H9 (cell line): ENCODE measurements around the gene TPPP. TPM values are rescaled to one million over a fixed set of nuclear protein-coding genes. Genes with fewer than 3 reads are reported as not detected.
A peak's percentile ranks its signal among the peaks of the same experiment; 100 is the strongest.

ENCODE experiments used
- DNase-seq: peaks from one replicate; pipeline ENCODE4 v3.0.0-alpha.2; 2017
- H2AFZ ChIP-seq: one replicate; pipeline ENCODE4 v1.6.1; 2013; ENCODE audit warnings: mild to moderate bottlenecking, low read length, control low read depth, moderate library complexity
- H2AK5ac ChIP-seq: 2 replicates; pipeline ENCODE4 v1.6.1; 2013; ENCODE audit warnings: low read length, control low read depth, mixed read lengths; ENCODE audit not compliant: insufficient read length
- H2BK120ac ChIP-seq: one replicate; pipeline ENCODE4 v1.6.1; 2013; ENCODE audit warnings: low read depth, mild to moderate bottlenecking, low read length, control low read depth, inconsistent platforms; ENCODE audit not compliant: poor library complexity, severe bottlenecking
- H2BK12ac ChIP-seq: 2 replicates; pipeline ENCODE4 v1.6.1; 2013; ENCODE audit warnings: low read length, control low read depth, mixed read lengths, low read depth; ENCODE audit not compliant: insufficient read length
- H2BK15ac ChIP-seq: 2 replicates; pipeline ENCODE4 v1.6.1; 2013; ENCODE audit warnings: low read depth, low read length, control low read depth
- H2BK20ac ChIP-seq: one replicate; pipeline ENCODE4 v1.6.1; 2013; ENCODE audit warnings: low read depth, mild to moderate bottlenecking, low read length, control low read depth, inconsistent platforms; ENCODE audit not compliant: poor library complexity, severe bottlenecking
- H2BK5ac ChIP-seq: 2 replicates; pipeline ENCODE4 v1.6.1; 2013; ENCODE audit warnings: low read length, control low read depth, mixed read lengths; ENCODE audit not compliant: insufficient read length
- H3K14ac ChIP-seq: 2 replicates; pipeline ENCODE4 v1.6.1; 2013; ENCODE audit warnings: low read length, control low read depth; ENCODE audit not compliant: insufficient read depth
- H3K18ac ChIP-seq: 2 replicates; pipeline ENCODE4 v1.6.1; 2013; ENCODE audit warnings: low read depth, mild to moderate bottlenecking, mixed read lengths, low read length, control low read depth; ENCODE audit not compliant: insufficient read length
- H3K23ac ChIP-seq: 2 replicates; pipeline ENCODE4 v1.6.1; 2013; ENCODE audit warnings: low read length, control low read depth, mixed read lengths, low read depth; ENCODE audit not compliant: insufficient read length
- H3K23me2 ChIP-seq: 2 replicates; pipeline ENCODE4 v1.6.1; 2013; ENCODE audit warnings: low read depth, mild to moderate bottlenecking, mixed read lengths, low read length, control low read depth; ENCODE audit not compliant: insufficient read length, poor library complexity, severe bottlenecking
- H3K27ac ChIP-seq: 2 replicates; pipeline ENCODE4 v1.5.1; 2013; ENCODE audit warnings: low read length, control low read depth, mixed read lengths, low read depth; ENCODE audit not compliant: insufficient read length
- H3K27me3 ChIP-seq: 2 replicates; pipeline ENCODE4 v1.6.1; 2013; ENCODE audit warnings: low read length, control low read depth, inconsistent platforms; ENCODE audit not compliant: insufficient read depth
- H3K4ac ChIP-seq: 2 replicates; pipeline ENCODE4 v1.6.1; 2013; ENCODE audit warnings: low read depth, mild to moderate bottlenecking, control low read depth, inconsistent platforms, low read length, moderate library complexity
- H3K4me1 ChIP-seq: 2 replicates; pipeline ENCODE4 v1.6.1; 2013; ENCODE audit warnings: low read length, control low read depth, inconsistent platforms; ENCODE audit not compliant: insufficient read depth
- H3K4me2 ChIP-seq: 2 replicates; pipeline ENCODE4 v1.6.1; 2013; ENCODE audit warnings: low read length, control low read depth, mixed read lengths; ENCODE audit not compliant: insufficient read length, insufficient read depth
- H3K56ac ChIP-seq: 2 replicates; pipeline ENCODE4 v1.6.1; 2013; ENCODE audit warnings: low read depth, mild to moderate bottlenecking, mixed read lengths, low read length, control low read depth; ENCODE audit not compliant: insufficient read length
- H3K79me1 ChIP-seq: 2 replicates; pipeline ENCODE4 v1.6.1; 2013; ENCODE audit warnings: low read depth, mild to moderate bottlenecking, moderate library complexity, low read length, control low read depth, inconsistent platforms; ENCODE audit not compliant: insufficient read depth, poor library complexity, severe bottlenecking
- H3K79me2 ChIP-seq: 2 replicates; pipeline ENCODE4 v1.6.1; 2013; ENCODE audit warnings: low read length, control low read depth, inconsistent platforms; ENCODE audit not compliant: insufficient read depth
- H3K9ac ChIP-seq: 2 replicates; pipeline ENCODE4 v1.6.1; 2013; ENCODE audit warnings: low read length, control low read depth, mixed read lengths; ENCODE audit not compliant: insufficient read length; ENCODE audit errors: extremely low read depth
- H3K9me3 ChIP-seq: one replicate; pipeline ENCODE4 v1.6.1; 2013; ENCODE audit warnings: low read depth, low read length, inconsistent platforms; ENCODE audit not compliant: control insufficient read depth
- H3T11ph ChIP-seq: one replicate; pipeline ENCODE4 v1.6.1; 2013; ENCODE audit warnings: mild to moderate bottlenecking, low read length, control low read depth, inconsistent platforms
- H4K20me1 ChIP-seq: one replicate; pipeline ENCODE4 v1.6.1; 2013; ENCODE audit not compliant: control insufficient read depth, insufficient read length, insufficient read depth
- H4K5ac ChIP-seq: 2 replicates; pipeline ENCODE4 v1.6.1; 2013; ENCODE audit warnings: low read depth, mild to moderate bottlenecking, mixed read lengths, low read length, control low read depth; ENCODE audit not compliant: insufficient read length
- H4K8ac ChIP-seq: replicated peaks from 2 replicates; pipeline ENCODE4 v1.6.1; 2013; ENCODE audit warnings: low read length, control low read depth, mixed read lengths, low read depth; ENCODE audit not compliant: insufficient read length
- H4K91ac ChIP-seq: 2 replicates; pipeline ENCODE4 v1.6.1; 2013; ENCODE audit warnings: low read depth, mild to moderate bottlenecking, moderate library complexity, mixed read lengths, low read length, control low read depth; ENCODE audit not compliant: insufficient read length
- H3K27ac Mint-ChIP-seq, 3 experiments: 2 replicates in 2 of 3; 3 replicates in 1 of 3; pipeline ENCODE4 v1.8.0; 2020 to 2021; ENCODE audit warnings: mixed read lengths in 3 of 3, mild to moderate bottlenecking in 1 of 3, moderate library complexity in 1 of 3
- H3K27me3 Mint-ChIP-seq: 2 replicates; pipeline ENCODE4 v1.8.0; 2021; ENCODE audit warnings: low read depth, mild to moderate bottlenecking, moderate library complexity, mixed read lengths
- H3K36me3 Mint-ChIP-seq, 3 experiments: 2 replicates in 2 of 3; 3 replicates in 1 of 3; pipeline ENCODE4 v1.8.0; 2020 to 2021; ENCODE audit warnings: low read depth in 3 of 3, mixed read lengths in 3 of 3; ENCODE audit not compliant: insufficient read depth in 1 of 3
- H3K4me1 Mint-ChIP-seq, 2 experiments: 2 replicates each; pipeline ENCODE4 v1.8.0; 2020; ENCODE audit warnings: mixed read lengths in 2 of 2
- H3K4me3 Mint-ChIP-seq, 2 experiments: 2 replicates in 1 of 2; 3 replicates in 1 of 2; pipeline ENCODE4 v1.8.0; 2020 to 2021; ENCODE audit warnings: mild to moderate bottlenecking in 2 of 2, mixed read lengths in 2 of 2, moderate library complexity in 1 of 2
- H3K9me3 Mint-ChIP-seq, 2 experiments: 2 replicates in 1 of 2; 3 replicates in 1 of 2; pipeline ENCODE4 v1.8.0; 2020; ENCODE audit warnings: mild to moderate bottlenecking in 2 of 2, mixed read lengths in 2 of 2, moderate library complexity in 1 of 2
- WGBS: extraction: QIAGEN DNeasy Blood & Tissue Kit; methylation state at CpG from one replicate; pipeline ENCODE4 v1.1.7; 2013; ENCODE audit warnings: missing lambda C conversion rate, low lambda C conversion rate, mixed read lengths; ENCODE audit not compliant: insufficient read length; ENCODE audit errors: extremely low coverage; 5-methylcytosine and 5-hydroxymethylcytosine counted together
- total RNA-seq: library from RNA; stranded (reverse); gene quantifications from 2 replicates; pipeline ENCODE4 v1.2.1, GENCODE V29; 2021
- TF ChIP-seq, protein P1 (sequence below): fragments of 200-600 bp; sonication (generic); conservative IDR thresholded peaks from 3 replicates; pipeline ENCODE4 v1.8.0; 2021; ENCODE audit warnings: antibody characterized with exemption, mild to moderate bottlenecking

Gene TPPP
- total RNA-seq, 1 experiment from 2014 or later = 0.44 TPM

DNA sequence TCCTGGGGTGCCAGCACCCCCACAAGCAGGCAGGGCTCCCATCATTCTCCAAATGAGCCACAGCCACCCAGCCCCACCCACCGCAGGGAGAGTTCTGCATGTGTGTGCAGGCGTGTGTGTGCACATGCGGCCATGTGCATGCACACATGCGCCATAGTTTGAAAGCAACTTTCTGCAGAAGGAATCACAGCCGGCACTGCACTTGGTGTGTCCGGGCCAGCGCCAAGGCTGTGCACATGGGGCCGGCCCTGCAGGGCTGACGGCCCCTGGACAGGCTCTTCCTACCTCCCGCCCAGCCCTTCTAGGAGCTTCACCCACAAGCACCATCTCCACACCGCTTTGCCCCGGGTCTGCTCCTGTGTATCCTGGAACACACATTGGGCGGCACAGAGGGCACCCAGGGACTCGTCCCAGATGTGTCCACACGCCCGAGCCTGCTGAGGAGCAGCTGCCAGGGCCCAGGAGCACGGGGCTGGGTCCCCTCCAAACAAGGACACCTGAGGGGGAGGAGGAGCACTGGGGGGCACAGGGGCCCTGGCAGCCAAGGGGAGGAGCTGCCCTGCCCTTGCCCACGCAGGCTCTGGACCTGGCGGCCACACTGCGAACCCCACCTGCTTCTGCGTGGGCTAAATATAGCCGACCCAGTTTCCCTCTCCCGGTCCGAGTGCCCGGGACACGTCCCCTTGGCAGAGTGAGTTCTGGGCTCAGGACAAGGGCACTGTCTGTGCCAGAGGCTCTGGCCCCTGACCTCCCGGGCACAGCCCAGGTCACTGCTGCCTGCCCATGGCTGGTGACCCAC, 19.1 kb downstream of the TPPP start:
- H3K27ac ChIP-seq = no peak overlapping the region
- no peaks in the 10 kb centered on the region for H3K9me3 ChIP-seq
- H3T11ph ChIP-seq = no peak overlapping the region
- H2AK5ac ChIP-seq = no peak overlapping the region
- no peak overlapping the region for H3K4me3 Mint-ChIP-seq
- no peak overlapping the region for H3K56ac ChIP-seq
- no peaks in the 10 kb centered on the region for H3K23me2 ChIP-seq
- H3K23ac ChIP-seq = no peak overlapping the region
- peak overlapping the region; percentile 77; the same call in 1 of the 2 replicates for H3K4ac ChIP-seq
- H2BK120ac ChIP-seq = no peak overlapping the region
- peaks cover 5 to 9% of the 10 kb centered on the region in 2 experiments for H3K4me1 Mint-ChIP-seq
- TF ChIP-seq, protein P1, sequence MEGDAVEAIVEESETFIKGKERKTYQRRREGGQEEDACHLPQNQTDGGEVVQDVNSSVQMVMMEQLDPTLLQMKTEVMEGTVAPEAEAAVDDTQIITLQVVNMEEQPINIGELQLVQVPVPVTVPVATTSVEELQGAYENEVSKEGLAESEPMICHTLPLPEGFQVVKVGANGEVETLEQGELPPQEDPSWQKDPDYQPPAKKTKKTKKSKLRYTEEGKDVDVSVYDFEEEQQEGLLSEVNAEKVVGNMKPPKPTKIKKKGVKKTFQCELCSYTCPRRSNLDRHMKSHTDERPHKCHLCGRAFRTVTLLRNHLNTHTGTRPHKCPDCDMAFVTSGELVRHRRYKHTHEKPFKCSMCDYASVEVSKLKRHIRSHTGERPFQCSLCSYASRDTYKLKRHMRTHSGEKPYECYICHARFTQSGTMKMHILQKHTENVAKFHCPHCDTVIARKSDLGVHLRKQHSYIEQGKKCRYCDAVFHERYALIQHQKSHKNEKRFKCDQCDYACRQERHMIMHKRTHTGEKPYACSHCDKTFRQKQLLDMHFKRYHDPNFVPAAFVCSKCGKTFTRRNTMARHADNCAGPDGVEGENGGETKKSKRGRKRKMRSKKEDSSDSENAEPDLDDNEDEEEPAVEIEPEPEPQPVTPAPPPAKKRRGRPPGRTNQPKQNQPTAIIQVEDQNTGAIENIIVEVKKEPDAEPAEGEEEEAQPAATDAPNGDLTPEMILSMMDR = no peak
- H4K5ac ChIP-seq = no peak overlapping the region
- no peaks in the 10 kb centered on the region for H3K9me3 Mint-ChIP-seq
- no peak overlapping the region for H2BK12ac ChIP-seq
- no peaks in the 10 kb centered on the region for H3K79me2 ChIP-seq
- peak overlapping the region; percentile 89 for H3K14ac ChIP-seq
- H4K91ac ChIP-seq = peak overlapping the region; percentile 96
- peak overlapping the region; percentile 72 for H3K18ac ChIP-seq
- H3K36me3 Mint-ChIP-seq = no peaks in the 10 kb centered on the region
- no peaks in the 10 kb centered on the region for H3K4me1 ChIP-seq
- H3K4me2 ChIP-seq = no peak overlapping the region
- no peak overlapping the region for H2BK20ac ChIP-seq
- no peaks in the 10 kb centered on the region; the same call in 1 of the 2 replicates for H3K27me3 ChIP-seq
- H2AFZ ChIP-seq = no peak overlapping the region
- no peak overlapping the region for H2BK15ac ChIP-seq
- H3K79me1 ChIP-seq = no peaks in the 10 kb centered on the region
- WGBS = no CpG with 5 or more reads among the region's 27 CpGs
- no peak overlapping the region for H2BK5ac ChIP-seq
- H3K27me3 Mint-ChIP-seq = peaks cover 44% of the 10 kb centered on the region
- DNase-seq = peak; percentile 28
- no peak overlapping the region for H4K8ac ChIP-seq
- H4K20me1 ChIP-seq = no peaks in the 10 kb centered on the region
- H3K9ac ChIP-seq = no peak overlapping the region
- no peak overlapping the region for H3K27ac Mint-ChIP-seq
